T follicular helper cell (primary cell): Measurements from ENCODE around the gene ZEB2.

Experiments used
- DNase-seq: peaks from one replicate; pipeline ENCODE4 v3.0.0-alpha.2; 2020; ENCODE audit warnings: low read depth

Gene ZEB2

GRCh38 chr2:144449028-144449406 lies 70.9 kb downstream of the ZEB2 start:
- no peak for DNase-seq

DNA sequence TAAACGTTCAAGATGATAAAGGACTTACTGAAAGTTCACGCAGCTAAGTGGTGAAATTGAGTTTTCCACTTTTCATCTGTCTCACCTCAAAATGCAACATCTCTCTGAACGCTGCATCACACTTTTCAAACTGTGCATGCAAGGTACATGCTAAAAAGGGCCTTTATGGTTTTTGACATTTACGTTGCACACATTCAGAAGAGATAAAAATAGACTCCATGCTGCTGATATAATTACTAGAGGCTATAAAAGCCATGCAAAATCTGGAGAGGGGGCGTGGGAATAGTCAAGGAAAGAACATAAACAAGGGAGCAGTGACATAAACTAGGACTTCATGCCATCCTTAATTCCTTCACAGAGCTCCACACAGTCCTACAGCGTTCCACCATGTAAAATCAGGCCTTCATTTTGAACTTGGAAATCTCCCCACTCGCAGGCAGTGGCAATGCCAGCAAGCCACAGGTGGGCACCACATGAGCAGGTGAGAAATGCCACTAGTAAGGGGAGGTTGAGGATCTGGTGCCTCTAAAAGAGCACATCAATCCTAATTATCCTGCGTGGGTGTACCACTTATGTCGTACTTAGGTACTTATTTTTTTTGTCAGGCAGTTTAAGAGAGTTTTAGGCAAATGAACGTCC lies 71.4 kb downstream of the ZEB2 start:
- no peak for DNase-seq

DNA sequence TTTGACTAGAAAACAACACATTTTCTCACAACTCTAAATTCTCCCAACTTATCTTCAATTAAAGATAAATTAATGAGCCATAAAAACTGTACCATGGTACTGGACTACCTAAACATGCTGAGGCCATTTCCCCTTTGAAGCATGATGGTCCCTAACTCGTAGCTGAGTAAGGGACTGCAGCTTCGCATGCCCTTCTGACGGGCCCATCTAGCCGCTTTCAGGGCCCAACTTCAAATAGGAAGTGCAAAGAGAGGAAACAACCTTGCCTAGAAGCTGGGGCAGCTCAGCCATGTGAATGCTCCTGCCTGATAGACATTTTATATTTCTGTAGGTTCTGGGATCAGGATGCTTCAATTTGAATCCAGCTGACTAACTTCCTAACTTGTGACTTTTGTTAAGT lies 72.4 kb downstream of the ZEB2 start:
- DNase-seq: no peak

DNA sequence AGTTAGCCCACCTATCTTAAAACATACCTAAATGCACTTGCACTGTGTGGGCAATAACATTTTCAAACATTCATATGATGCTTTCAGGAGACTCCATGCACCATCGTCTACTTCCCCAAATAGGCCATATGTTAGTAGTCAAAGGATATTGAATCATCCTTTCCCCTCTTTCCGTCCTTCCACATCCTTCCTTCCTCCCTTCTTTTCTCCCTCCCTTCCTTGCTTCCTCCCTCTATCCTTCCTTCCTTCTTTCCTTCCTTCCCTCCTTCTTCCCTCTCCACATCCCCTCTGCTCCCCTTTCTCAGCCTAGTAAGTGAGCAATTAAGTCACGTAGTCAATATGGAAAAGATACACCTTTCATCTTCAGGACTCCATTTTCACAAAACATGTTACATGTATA lies 73.8 kb downstream of the ZEB2 start:
- no peak for DNase-seq

- no peak for DNase-seq
Observed at GRCh38 chr2:144445196-144445595, 74.7 kb downstream of the ZEB2 start.

DNA sequence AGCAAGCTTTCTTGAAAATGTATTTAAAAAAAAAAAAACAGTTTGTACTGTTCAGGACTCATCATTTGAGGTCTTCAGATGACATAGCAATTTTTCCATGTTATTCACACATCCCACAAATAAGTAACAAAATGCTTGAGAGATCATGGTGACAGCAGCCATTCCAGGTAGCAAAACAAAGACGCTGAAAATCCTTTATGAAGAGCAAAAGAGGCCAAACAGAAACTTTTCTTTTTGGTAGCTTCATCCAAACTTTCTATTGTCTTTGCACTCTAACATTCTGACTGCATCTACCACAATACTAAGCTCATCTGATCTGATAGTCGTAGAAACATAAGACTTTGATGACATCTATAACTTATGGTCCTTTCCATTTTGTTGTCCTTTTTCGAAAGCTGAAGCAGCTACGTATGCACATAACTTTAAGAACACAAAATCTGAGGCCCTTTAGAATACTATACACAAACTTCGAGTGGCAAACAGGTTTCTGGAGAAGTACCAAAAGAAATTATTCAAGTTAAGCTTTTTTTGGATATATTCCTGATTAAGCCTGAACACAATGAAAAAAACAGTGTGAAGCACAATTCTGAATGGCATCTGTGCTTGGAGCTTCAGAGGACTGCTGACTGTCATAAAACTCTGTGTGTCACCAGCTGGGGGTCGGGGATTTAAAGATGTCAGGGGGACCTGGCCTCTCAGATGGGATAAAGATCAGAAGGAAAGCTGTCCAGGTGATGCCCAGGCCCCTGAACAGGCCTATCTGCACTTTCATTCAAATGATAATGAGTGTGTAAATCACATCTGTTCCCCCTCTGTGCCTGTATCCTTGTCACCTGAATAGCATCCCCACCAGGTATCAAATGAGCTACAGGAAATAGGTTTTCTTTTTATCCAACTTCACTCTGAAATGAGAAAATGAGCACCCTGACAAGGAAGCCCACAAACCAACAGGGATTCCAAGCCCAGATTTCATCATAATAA lies 75.8 kb downstream of the ZEB2 start:
- no peak for DNase-seq

GRCh38 chr2:144441711-144442141 lies 78.2 kb downstream of the ZEB2 start:
- no peak for DNase-seq

DNA sequence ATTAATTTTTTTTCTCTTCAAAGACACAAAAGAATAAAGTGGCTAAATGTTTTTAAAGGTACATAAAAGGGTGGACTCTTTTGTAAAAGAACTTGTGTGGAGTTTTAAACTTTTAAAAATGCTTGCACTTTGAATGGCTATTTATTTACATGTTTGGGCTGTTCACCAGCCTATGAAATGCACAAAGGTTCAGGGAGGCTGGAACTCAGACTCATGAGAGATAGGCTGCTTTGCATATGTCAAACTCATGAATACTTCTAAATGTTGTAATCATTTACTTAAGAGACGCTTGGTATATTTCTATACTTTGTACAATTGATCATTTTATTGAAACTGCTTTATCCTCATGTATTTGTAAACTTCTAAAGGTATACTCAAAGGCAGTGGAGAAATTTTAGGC lies 79.9 kb downstream of the ZEB2 start:
- DNase-seq: no peak

DNA sequence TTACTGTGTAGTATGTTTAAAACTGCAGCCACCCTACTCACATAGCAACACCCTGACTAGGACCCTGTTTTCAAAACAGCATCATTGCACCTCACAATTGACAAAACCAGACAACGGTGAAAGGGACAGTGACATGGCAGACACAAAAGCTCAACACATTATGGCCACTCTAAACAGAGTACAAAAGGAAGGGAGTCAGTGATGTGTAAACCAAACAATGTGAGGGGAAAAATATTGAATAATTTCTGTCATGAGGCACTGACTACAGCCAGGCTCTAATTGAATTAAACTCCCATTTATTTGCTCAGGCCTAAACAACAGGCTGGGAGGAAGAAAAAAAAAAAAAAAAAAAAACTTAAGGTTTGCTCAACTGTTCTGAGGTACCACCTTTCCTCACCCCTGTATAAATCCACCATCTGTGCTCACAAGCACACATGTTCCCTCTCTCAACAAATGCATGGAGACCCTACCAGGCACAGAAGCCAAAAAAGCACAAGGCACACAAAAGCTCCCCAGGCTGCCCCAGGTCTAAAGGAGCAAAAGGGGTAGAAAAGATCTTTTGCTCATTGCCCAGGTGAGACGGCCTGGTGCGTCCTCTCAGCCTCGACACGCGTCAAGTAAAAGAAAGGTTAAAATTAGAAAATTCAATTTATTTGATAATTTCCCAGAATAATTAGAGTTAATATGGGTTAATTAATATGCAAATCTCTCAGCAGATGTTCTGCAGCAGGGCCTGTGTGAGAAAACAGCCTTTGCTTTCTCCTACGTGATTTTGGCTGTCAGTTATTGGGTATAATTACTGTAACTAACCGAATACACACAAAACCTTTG lies 80.9 kb downstream of the ZEB2 start:
- DNase-seq: no peak

- DNase-seq: no peak
Observed at GRCh38 chr2:144437636-144438035, 82.3 kb downstream of the ZEB2 start.

DNA sequence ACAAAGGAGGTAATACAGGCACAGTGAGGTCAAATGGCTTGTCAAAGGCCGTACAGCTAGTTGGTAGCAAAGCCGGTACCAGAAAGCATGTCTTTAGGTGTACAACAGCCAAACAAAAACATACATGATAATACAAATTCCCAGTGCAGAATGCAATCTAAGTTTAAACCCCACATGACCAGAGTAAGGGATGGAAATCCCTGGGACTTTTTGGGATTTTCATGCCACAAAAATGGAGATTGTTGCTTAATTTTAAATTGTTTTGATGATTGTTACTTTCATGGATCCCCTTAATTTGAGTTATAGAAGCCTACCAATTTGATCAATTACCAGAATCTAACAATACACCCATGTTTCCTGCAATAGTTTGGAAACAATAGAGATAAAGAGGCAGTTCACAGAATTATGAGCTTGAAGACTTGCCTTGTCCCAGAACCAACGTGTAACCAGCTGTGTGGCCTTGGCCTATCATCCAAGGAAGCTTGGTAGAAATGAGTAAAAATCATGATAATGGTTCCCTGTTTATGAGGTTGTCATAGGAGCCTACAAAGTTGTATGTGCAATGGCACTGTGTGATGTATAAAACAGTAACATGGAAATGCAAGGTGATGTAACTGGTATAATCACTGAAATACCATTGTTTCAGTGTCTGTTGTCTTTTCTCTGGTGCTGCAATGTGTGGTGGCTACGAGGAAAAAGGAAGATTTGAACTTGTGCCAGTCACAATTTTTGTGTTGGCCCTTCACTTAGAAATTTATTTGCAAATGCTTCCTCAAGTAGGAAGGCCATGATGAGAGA lies 85.3 kb downstream of the ZEB2 start:
- DNase-seq: no peak

DNA sequence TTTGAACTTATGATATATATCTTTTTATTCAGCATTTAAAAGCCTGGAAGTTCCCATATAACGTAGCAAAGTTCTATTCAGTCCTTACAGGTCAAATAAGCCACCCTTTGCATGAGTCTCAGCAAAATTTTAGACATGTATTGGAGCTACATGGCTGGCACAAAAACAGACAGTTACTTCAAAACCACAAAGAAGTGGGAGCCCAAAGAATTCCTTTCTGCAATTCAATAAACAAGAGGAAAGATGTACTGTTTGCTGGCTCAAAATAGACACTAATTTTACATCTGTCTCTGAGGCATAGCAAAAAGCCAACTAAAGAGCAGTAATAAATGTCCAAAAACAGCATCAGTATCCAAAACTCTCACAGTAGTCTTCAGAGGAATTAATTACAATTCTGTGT lies 87.0 kb downstream of the ZEB2 start:
- no peak for DNase-seq

- DNase-seq: no peak
Observed at GRCh38 chr2:144431998-144432397, 87.9 kb downstream of the ZEB2 start.

GRCh38 chr2:144431392-144431783 lies 88.5 kb downstream of the ZEB2 start:
- DNase-seq: no peak

DNA sequence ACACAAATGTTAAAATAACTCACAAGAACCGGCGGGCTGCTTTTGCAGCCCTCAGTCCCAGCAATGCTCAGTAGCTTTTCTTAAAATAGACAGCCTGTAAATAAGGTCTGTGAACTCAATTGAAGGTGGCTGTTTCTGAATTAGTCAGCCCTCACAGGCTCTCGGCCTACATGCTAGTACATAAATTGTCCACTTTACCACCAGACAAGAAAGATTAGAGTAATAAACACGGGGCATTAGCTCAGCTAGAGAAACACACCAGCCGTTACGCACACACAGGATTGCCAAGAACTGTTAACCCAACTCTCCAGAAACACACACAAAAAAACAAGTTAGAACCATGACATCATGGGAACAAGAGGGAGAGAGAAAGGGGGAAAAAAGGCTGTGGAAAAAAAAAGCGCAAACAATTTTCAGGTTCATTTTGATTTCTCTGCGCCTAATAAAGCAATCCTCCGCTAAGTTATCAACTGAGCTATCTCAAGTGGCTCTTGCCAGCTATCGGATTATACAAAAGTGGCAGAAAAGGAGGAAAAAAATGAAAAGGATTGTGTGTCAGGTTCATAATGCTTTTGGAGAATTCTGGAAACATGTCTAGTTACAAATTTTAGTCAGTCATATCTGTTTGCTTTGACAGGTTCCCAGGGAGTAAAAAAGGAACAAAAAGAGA lies 89.1 kb downstream of the ZEB2 start:
- DNase-seq: no peak

GRCh38 chr2:144429396-144430112 lies 90.4 kb downstream of the ZEB2 start:
- DNase-seq: no peak

- DNase-seq: no peak
Observed at GRCh38 chr2:144426981-144427479, 92.9 kb downstream of the ZEB2 start.

DNA sequence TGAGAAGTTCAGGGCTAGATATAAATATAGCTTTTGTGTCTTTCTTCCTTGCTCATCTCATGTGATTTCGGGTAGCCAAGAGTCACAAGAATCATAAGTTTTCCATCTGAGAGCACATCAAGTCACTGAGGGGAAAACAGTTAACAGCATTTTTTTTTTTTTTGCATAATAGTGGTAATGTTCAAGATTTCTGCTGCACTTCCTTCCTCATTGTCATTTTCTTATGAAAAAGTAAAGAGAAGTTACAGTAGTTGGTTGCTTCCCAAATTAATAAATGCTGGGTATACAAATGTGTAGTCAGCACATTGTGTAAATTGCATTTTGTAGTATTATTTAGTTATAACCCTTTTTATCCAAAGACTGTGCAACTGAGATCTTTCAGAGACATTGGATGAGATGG lies 93.6 kb downstream of the ZEB2 start:
- no peak for DNase-seq

DNA sequence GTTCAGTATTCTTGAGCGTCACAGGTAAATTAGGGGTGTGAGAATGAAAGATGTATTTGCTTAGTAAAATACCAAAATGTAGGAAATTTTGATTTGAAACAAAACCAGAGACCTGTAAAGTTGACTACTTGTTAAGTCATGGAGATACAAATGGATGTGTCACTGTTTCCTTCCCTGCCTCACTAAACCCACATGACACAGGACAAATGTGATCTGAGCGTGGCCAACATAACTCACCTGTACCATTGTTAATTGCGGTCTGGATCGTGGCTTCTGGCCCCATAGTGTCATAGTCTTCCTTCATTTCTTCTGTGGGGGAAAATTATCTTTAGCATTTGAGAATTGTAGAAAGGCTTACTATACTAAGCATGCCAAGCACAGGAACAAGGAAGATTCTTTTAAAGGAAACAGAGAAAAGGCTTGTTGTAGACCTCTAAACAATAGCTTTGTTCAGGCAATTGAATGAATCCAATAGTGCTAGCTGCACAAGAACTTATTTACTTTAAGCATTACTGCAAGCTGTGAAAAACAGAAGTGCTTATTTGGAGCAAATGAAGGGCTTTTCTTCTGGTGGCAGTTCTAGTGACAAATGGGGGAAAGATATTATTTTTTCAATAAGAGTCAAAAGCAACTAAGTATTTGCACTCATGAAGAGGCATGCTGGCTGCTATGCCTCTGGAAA lies 95.2 kb downstream of the ZEB2 start:
- no peak for DNase-seq
